ENCODE measurements around the gene POLR1A. TPM values are rescaled to one million over a fixed set of nuclear protein-coding genes. Genes with fewer than 3 reads are reported as not detected.

Gene POLR1A
- total and polyA plus RNA-seq, 12 donors: 3.9 to 25.8 (median 20.8) TPM

DNA sequence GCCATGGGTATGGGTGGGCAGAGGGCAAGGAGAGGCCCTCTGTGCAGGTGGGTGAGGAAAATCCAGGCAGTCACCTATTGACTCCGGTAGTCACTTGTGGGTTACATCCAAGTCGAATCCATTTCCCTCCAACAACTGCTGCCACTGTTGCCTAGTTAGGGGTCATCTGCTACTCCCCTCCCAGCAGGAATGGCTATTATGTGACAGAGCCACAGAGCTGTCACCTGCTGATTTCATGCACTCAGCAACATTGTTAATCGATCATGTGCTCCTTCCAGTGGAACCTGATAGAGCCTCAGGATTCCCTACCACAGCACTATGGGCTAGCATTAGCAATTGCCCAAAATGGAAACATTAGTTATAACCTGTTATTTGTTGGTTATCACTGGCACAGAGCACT is 31.4 kb downstream of the POLR1A start:
- intact Hi-C loops (cut with DNase I): loop anchor here in 9 of 10 donors (5.0 to 10.0 kb wide), 8 partner anchors 37 to 439 kb away; partner anchors contain the start of gene ST3GAL5 (in 1 of the 9)
- Histone ChIP-seq H3K36me3 (peaks cover 0 to 73% (median 46%) of the 10 kb centered on the region in 9 donors), H3K9me3 (no peaks in the 10 kb centered on the region), H3K27me3 (no peaks in the 10 kb centered on the region), H3K4me3 (no peak overlapping the region), H3K27ac (no peak overlapping the region), H3K4me1 (peaks cover 0 to 29% (median 19%) of the 10 kb centered on the region in 9 donors)
- DNase-seq: no peak
- WGBS, 2 donors: 93 to 97% methylated on average over 3 of the region's 3 CpGs
- no peak for TF ChIP-seq CTCF (IDR thresholded peaks at IDR 0.05)
- ATAC-seq: no peak

GRCh38 chr2:86073225-86073624 is 32.5 kb downstream of the POLR1A start:
- Histone ChIP-seq H3K27me3 (no peaks in the 10 kb centered on the region), H3K4me1 (peaks cover 0 to 40% (median 19%) of the 10 kb centered on the region in 9 donors), H3K36me3 (peaks cover 0 to 78% (median 46%) of the 10 kb centered on the region in 9 donors), H3K4me3 (no peak overlapping the region), H3K27ac (peak overlapping the region in 5 of 10 donors; percentile 3 to 80 (median 60)), H3K9me3 (no peaks in the 10 kb centered on the region)
- TF ChIP-seq CTCF (IDR thresholded peaks at IDR 0.05): no peak
- intact Hi-C loops (cut with DNase I): loop anchor here in 9 of 10 donors (5.0 to 10.0 kb wide), 8 partner anchors 36 to 438 kb away; partner anchors contain the start of gene ST3GAL5 (in 1 of the 9)
- no peak for DNase-seq
- ATAC-seq: no peak
- 88 to 100% methylated on average over 1 of the region's 1 CpG for WGBS, 2 donors

DNA sequence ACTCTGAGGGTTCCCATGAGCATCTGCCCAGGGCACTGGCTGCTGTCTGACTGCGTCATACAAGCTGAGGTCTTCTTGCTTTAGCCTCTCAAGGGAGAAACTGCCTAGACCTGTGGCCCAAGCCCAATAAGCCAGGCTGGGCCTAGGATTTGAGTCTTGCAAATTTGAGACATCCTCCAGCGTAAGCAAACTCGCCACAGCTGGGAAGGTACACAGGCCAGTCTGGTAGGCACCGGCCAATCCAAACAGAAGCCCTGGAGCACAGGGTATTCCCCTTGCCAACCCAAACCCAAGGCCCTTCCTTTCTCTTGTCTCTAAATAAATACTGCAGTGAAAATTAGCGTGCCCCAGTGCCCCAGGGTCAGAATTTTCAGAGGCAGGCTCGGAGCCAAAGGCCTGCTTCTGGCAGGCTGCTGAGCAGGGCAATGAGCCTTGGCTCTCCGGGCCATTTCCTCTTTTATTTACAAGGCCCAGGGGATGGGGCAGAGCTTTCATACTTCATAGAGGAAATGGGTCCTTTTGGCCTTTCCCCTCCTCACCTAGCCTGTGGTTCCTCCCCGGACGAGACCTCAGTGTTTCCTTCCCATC is 33.3 kb downstream of the POLR1A start:
- DNase-seq (peak; percentile 61 to 64), ATAC-seq (peak; percentile 76 to 82 (median 80))
- H3K27me3 ChIP-seq: no peaks in the 10 kb centered on the region
- H3K36me3 ChIP-seq: peaks cover 0 to 77% (median 41%) of the 10 kb centered on the region in 9 donors
- no peak overlapping the region for H3K4me3 ChIP-seq
- no peak for TF ChIP-seq CTCF (IDR thresholded peaks at IDR 0.05)
- peaks cover 0 to 44% (median 19%) of the 10 kb centered on the region in 9 donors for H3K4me1 ChIP-seq
- intact Hi-C loops (cut with DNase I): loop anchor here in 9 of 10 donors (5.0 to 10.0 kb wide), 8 partner anchors 35 to 438 kb away; partner anchors contain the start of gene ST3GAL5 (in 1 of the 9)
- H3K27ac ChIP-seq: peak overlapping the region in 9 of 10 donors; percentile 8 to 80 (median 56)
- no peaks in the 10 kb centered on the region for H3K9me3 ChIP-seq
- 44 to 51% methylated on average over 9 of the region's 9 CpGs for WGBS, 2 donors

DNA sequence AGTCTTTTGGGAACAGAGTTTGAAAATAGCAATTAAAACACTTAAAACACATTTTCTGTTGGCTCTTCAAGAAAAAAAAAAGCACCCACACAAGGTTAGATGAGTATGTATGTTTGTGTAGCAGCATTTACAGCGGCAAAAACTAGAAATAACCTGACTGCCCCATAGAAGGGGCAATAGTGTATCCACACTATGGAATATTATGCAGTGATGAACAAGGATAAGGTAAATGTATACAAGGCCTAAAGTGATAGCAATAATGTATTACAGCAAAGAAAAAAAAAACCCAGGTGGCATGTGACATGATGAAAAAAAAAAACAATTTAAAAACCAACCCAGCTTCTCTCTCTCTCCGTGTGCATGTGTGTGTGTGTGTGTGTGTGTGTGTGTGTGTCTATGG is 34.8 kb downstream of the POLR1A start:
- no peak for ATAC-seq
- H3K27me3 ChIP-seq: no peaks in the 10 kb centered on the region
- no peak for DNase-seq
- peaks cover 0 to 74% (median 28%) of the 10 kb centered on the region in 9 donors for H3K36me3 ChIP-seq
- H3K27ac ChIP-seq: no peak overlapping the region
- 88 to 100% methylated on average over 2 of the region's 2 CpGs for WGBS, 2 donors
- TF ChIP-seq CTCF (IDR thresholded peaks at IDR 0.05): no peak
- no peak overlapping the region for H3K4me3 ChIP-seq
- H3K9me3 ChIP-seq: no peaks in the 10 kb centered on the region
- intact Hi-C loops (cut with DNase I): loop anchor here in 9 of 10 donors (5.0 to 10.0 kb wide), 8 partner anchors 34 to 436 kb away; partner anchors contain the start of gene ST3GAL5 (in 1 of the 9)
- H3K4me1 ChIP-seq: peaks cover 0 to 53% (median 19%) of the 10 kb centered on the region in 9 donors
